Heart right ventricle (tissue), 16 donors: ENCODE data around the gene ZNF831. TPM values are rescaled to one million over a fixed set of nuclear protein-coding genes. Genes with fewer than 3 reads are reported as not detected.

Experiments
- ATAC-seq, 8 donors: fragments of 200-7000 bp; cut with Tn5 transposase; one replicate each; pipeline ENCODE4 v1.9.1; 2020; ENCODE audit warnings: mild to moderate bottlenecking in 8 of 8, moderate library complexity in 8 of 8, moderate number of reproducible peaks in 1 of 8
- DNase-seq, 2 donors: peaks; one replicate each; pipeline ENCODE4 v3.0.0-alpha.2; 2020
- H3K27ac ChIP-seq, 10 donors: fragments of 200-600 bp; sonication (generic) in 2 of 10; one replicate each; pipeline versions ENCODE4 v1.5.0 to v1.8.0; 2020 to 2022; ENCODE audit warnings: mild to moderate bottlenecking in 3 of 10
- H3K27me3 ChIP-seq, 7 donors: fragments of 200-600 bp; one replicate each; pipeline ENCODE4 v1.8.0; 2021 to 2022; ENCODE audit warnings: mild to moderate bottlenecking in 2 of 7
- H3K36me3 ChIP-seq, 9 donors: fragments of 200-600 bp; sonication (generic) in 1 of 9; one replicate each; pipeline versions ENCODE4 v1.5.0 to v1.8.0; 2020 to 2022; ENCODE audit warnings: mild to moderate bottlenecking in 2 of 9
- H3K4me1 ChIP-seq, 9 donors: fragments of 200-600 bp; sonication (generic) in 1 of 9; one replicate each; pipeline versions ENCODE4 v1.5.0 to v1.8.0; 2020 to 2022; ENCODE audit warnings: mild to moderate bottlenecking in 4 of 9
- H3K4me3 ChIP-seq, 10 donors: fragments of 200-600 bp; sonication (generic) in 2 of 10; one replicate each; pipeline versions ENCODE4 v1.5.0 to v1.8.0; 2020 to 2022; ENCODE audit warnings: mild to moderate bottlenecking in 7 of 10, moderate library complexity in 2 of 10
- H3K9me3 ChIP-seq, 11 donors: fragments of 200-600 bp in 10 of 11; sonication (generic) in 2 of 11; one replicate each; pipeline versions ENCODE4 v1.5.0 to v1.8.0; 2013 to 2022; ENCODE audit warnings: mild to moderate bottlenecking in 2 of 11, control low read depth in 1 of 11, moderate library complexity in 1 of 11
- CTCF ChIP-seq, 9 donors: fragments of 200-600 bp; sonication (generic) in 2 of 9; IDR thresholded peaks; one replicate each; pipeline versions ENCODE4 v1.5.0 to v1.8.0; 2021 to 2022; ENCODE audit warnings: antibody characterized with exemption in 9 of 9, mild to moderate bottlenecking in 5 of 9, moderate library complexity in 1 of 9
- WGBS, 2 donors: extraction: QIAGEN DNeasy Blood & Tissue Kit; methylation state at CpG; one replicate each; pipeline ENCODE4 v1.1.7; 2013; ENCODE audit warnings: inconsistent platforms in 1 of 2; 5-methylcytosine and 5-hydroxymethylcytosine counted together
- intact Hi-C, 10 donors: fragments of 100-400 bp; cut with DNase I; formaldehyde crosslinking; loops; one replicate each; pipeline versions ENCODE4 v1.11.1 to v1.14.2; 2022
- polyA plus RNA-seq, 2 donors: library from polyadenylated mRNA; stranded (reverse); fragments of 200-250 nt; gene quantifications; one replicate each; pipeline ENCODE4 v1.2.3, GENCODE V29; 2013
- total RNA-seq, 10 donors: library from RNA; stranded (reverse); fragmentation: NEBNext Ultra II Directional in 3 of 10; extraction: Animal tissue kit (Norgen Biotek cat#: 25700) in 3 of 10; gene quantifications; one replicate each; pipeline versions ENCODE4 v1.2.1 to v1.2.4, GENCODE V29; 2021 to 2023
- donor health status: Arrhythmogenic right ventricular cardiomyopathy.
- donor health status: ischemic (EF 13 %, LVEDD 7.1; RV severe dilation, severe dysfunction).
- donor health status: healthy with polysubstance abuse.
- donor health status: DM: no; HTN: yes; CAD: no.
- donor health status: DM: no; HTN: no; CAD: no.
- donor health status: ischemic (EF 25% LVEDD 6.9; RV normal size, moderate dysfunction).
- donor health status: ischemic (EF 25% LVEDD 5.7; RV mildly dilated, moderate dysfunction).
- donor health status: healthy.
- donor health status: DM: yes; HTN: yes; CAD: no.
- donor health status: Ischemic cardiomyopathy.
- donor health status: ischemic (EF 35%, LVEDD 5.7; RV mildly dilated, moderate dysfunction).
- donor health status: nonischemic (EF 11% LVEDD 7.7; RV severe dilation, severe dysfunction).
- donor health status: DM: yes; HTN: yes; CAD: no.
- donor health status: PGD.
- donor health status: ischemic (EF 29% LVEDD 5.4; RV normal size, mild dysfunction).
- donor health status: nonischemic (EF 23%, LVEDD 6.1; RV moderate dilation, normal function).

The ZNF831 gene
- total and polyA plus RNA-seq, 12 donors, result 0.01 to 0.72 (median 0.11) TPM; not detected in 1

GRCh38 chr20:59175002-59175401 lies 11.4 kb downstream of the ZNF831 start:
- no peak for DNase-seq
- intact Hi-C loops, result no loop called here
- no peaks in the 10 kb centered on the region for H3K36me3 ChIP-seq
- H3K27me3 ChIP-seq, result peaks cover 0 to 9% (median 3%) of the 10 kb centered on the region in 7 donors
- no peak overlapping the region for H3K4me3 ChIP-seq
- ATAC-seq, result peak in 2 of 8 donors; percentile 13 to 17
- WGBS, 2 donors, result 26 to 39% methylated on average over 1 of the region's 1 CpG
- peaks cover 0 to 56% (median 39%) of the 10 kb centered on the region in 9 donors for H3K4me1 ChIP-seq
- H3K9me3 ChIP-seq, result no peaks in the 10 kb centered on the region
- H3K27ac ChIP-seq, result peak overlapping the region in 5 of 10 donors; percentile 41 to 61 (median 57)
- no peak for TF ChIP-seq CTCF (IDR thresholded peaks at IDR 0.05)

GRCh38 chr20:59175861-59176260 lies 12.2 kb downstream of the ZNF831 start:
- intact Hi-C loops, result no loop called here
- peaks cover 0 to 9% (median 3%) of the 10 kb centered on the region in 7 donors for H3K27me3 ChIP-seq
- no peaks in the 10 kb centered on the region for H3K36me3 ChIP-seq
- no peaks in the 10 kb centered on the region for H3K9me3 ChIP-seq
- no peak for TF ChIP-seq CTCF (IDR thresholded peaks at IDR 0.05)
- peaks cover 0 to 57% (median 40%) of the 10 kb centered on the region in 9 donors for H3K4me1 ChIP-seq
- 53 to 54% methylated on average over 2 of the region's 2 CpGs for WGBS, 2 donors
- no peak for ATAC-seq
- H3K27ac ChIP-seq, result peak overlapping the region in 5 of 10 donors; percentile 41 to 61 (median 57)
- DNase-seq, result no peak
- H3K4me3 ChIP-seq, result no peak overlapping the region

- H3K9me3 ChIP-seq, result peaks cover 0 to 6% (median 0%) of the 10 kb centered on the region in 11 donors
- ATAC-seq (no peak), DNase-seq (no peak)
- no peaks in the 10 kb centered on the region for H3K36me3 ChIP-seq
- TF ChIP-seq CTCF (IDR thresholded peaks at IDR 0.05), result no peak
- peak overlapping the region in 1 of 10 donors; percentile 64 for H3K27ac ChIP-seq
- H3K4me3 ChIP-seq, result no peak overlapping the region
- intact Hi-C loops, result no loop called here
- peaks cover 0 to 57% (median 40%) of the 10 kb centered on the region in 9 donors for H3K4me1 ChIP-seq
- H3K27me3 ChIP-seq, result peaks cover 0 to 9% (median 0%) of the 10 kb centered on the region in 7 donors
- WGBS, 2 donors, result 85 to 88% methylated on average over 5 of the region's 5 CpGs
Measured at GRCh38 chr20:59176812-59177211, 13.2 kb downstream of the ZNF831 start.

- Histone ChIP-seq H3K27me3 (peaks cover 0 to 6% (median 0%) of the 10 kb centered on the region in 7 donors), H3K9me3 (peaks cover 0 to 6% (median 0%) of the 10 kb centered on the region in 11 donors), H3K36me3 (no peaks in the 10 kb centered on the region), H3K4me1 (peaks cover 0 to 57% (median 40%) of the 10 kb centered on the region in 9 donors), H3K4me3 (no peak overlapping the region), H3K27ac (peak overlapping the region in 4 of 10 donors; percentile 10 to 64 (median 40))
- intact Hi-C loops, result no loop called here
- ATAC-seq (peak in 1 of 8 donors; percentile 37), DNase-seq (no peak)
- 75 to 78% methylated on average over 13 of the region's 13 CpGs for WGBS, 2 donors
- TF ChIP-seq CTCF (IDR thresholded peaks at IDR 0.05), result no peak
Measured at GRCh38 chr20:59177266-59178250, 13.9 kb downstream of the ZNF831 start.
